Measurements from ENCODE around the gene PRKCD. TPM values are rescaled to one million over a fixed set of nuclear protein-coding genes. Genes with fewer than 3 reads are reported as not detected.

PRKCD gene
- total RNA-seq, 1 experiment from 2014 or later, result 1.4 TPM

DNA sequence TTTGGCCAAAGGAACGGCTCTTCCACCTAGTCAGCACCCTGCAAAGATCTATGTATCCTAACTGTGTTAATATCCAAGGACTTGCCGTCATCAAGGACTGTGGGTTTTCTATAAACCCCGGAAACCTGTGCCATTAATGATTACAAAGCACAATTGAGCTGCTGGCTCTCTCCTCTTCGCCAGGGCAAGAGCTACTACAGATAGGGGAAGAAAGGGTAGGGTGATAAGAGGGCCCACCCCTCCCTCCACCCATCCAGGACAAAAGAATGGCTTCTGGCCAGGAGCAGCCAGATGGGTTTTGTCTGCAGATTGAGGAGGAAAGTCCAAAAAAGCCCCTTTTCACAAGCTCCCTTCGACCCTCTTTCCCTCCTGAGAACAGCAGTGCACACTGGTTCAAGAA lies 40.7 kb upstream of the PRKCD start:
- BruUV-seq (replicated peaks), result no TSS peak
- DNase-seq (ENCODE audit: low spot score), result no peak
- no peak for TF ChIP-seq EZH2 (IDR thresholded peaks at IDR 0.05; ENCODE audit: borderline replicate concordance, low read depth, low read length, poor library complexity, severe bottlenecking)
- TF ChIP-seq, protein P1, sequence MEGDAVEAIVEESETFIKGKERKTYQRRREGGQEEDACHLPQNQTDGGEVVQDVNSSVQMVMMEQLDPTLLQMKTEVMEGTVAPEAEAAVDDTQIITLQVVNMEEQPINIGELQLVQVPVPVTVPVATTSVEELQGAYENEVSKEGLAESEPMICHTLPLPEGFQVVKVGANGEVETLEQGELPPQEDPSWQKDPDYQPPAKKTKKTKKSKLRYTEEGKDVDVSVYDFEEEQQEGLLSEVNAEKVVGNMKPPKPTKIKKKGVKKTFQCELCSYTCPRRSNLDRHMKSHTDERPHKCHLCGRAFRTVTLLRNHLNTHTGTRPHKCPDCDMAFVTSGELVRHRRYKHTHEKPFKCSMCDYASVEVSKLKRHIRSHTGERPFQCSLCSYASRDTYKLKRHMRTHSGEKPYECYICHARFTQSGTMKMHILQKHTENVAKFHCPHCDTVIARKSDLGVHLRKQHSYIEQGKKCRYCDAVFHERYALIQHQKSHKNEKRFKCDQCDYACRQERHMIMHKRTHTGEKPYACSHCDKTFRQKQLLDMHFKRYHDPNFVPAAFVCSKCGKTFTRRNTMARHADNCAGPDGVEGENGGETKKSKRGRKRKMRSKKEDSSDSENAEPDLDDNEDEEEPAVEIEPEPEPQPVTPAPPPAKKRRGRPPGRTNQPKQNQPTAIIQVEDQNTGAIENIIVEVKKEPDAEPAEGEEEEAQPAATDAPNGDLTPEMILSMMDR (conservative IDR thresholded peaks at IDR 0.05; ENCODE audit: low read depth, low read length), result no peak
- intact Hi-C loops (cut with micrococcal nuclease; ENCODE audit: unreplicated experiment), result no loop called here
- no peaks in the 10 kb centered on the region for H3K9me3 ChIP-seq (ENCODE audit: low read depth, low read length, poor library complexity, severe bottlenecking)
- no peak overlapping the region for H3K27ac ChIP-seq (ENCODE audit: low read depth, low read length, poor library complexity, severe bottlenecking)
- peaks cover 12% of the 10 kb centered on the region for H3K36me3 ChIP-seq (ENCODE audit: insufficient read depth, low read length, poor library complexity, severe bottlenecking)
- CTCF ChIA-PET, result no interaction called here
- no peak overlapping the region for H3K4me3 ChIP-seq (ENCODE audit: low read depth, low read length, poor library complexity, severe bottlenecking)
- POLR2A ChIA-PET (ENCODE audit: low non-redundant PET), result no interaction called here
- no peaks in the 10 kb centered on the region for H3K27me3 ChIP-seq (replicated peaks; ENCODE audit: insufficient read depth, low read depth, low read length, poor library complexity)
- H3K4me1 ChIP-seq (ENCODE audit: insufficient read depth, low read length, poor library complexity, severe bottlenecking), result no peaks in the 10 kb centered on the region

DNA sequence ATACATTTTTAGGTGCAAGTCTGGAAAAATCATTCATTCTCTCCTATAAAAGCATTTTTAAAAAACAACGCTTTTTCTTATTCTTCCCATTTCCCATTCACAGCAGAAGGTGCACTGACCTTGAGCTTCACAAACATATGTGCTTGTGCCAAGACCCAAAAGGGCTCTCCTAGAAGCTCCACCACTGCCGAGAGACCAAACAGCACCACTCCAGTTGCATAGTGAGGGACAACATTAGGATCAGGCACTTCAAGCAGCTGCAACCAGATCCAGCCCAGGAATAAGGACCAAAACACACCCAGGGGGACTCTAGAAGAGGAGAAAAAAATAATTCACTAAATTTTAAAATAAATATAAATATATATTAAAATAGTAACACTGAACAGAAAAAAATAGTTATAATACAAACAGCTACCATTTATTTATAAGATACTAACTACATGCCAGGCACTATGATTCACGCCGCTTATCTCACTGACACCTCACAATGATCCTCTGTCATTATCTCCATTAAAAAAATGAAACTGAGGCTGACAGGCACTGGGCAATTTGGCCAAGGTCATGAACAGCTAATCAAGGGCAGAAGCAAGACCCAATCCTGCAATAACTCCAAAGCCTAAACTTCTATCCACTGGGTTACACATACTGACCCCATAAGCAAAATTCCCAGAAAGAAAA lies 38.6 kb upstream of the PRKCD start:
- no peaks in the 10 kb centered on the region for H3K9me3 ChIP-seq (ENCODE audit: low read depth, low read length, poor library complexity, severe bottlenecking)
- POLR2A ChIA-PET (ENCODE audit: low non-redundant PET), result no interaction called here
- DNase-seq (ENCODE audit: low spot score), result no peak
- H3K27ac ChIP-seq (ENCODE audit: low read depth, low read length, poor library complexity, severe bottlenecking), result no peak overlapping the region
- peaks cover 10% of the 10 kb centered on the region for H3K36me3 ChIP-seq (ENCODE audit: insufficient read depth, low read length, poor library complexity, severe bottlenecking)
- no TSS peak for BruUV-seq (replicated peaks)
- no peaks in the 10 kb centered on the region for H3K4me1 ChIP-seq (ENCODE audit: insufficient read depth, low read length, poor library complexity, severe bottlenecking)
- no peak for TF ChIP-seq EZH2 (IDR thresholded peaks at IDR 0.05; ENCODE audit: borderline replicate concordance, low read depth, low read length, poor library complexity, severe bottlenecking)
- TF ChIP-seq, protein P1 (conservative IDR thresholded peaks at IDR 0.05; ENCODE audit: low read depth, low read length), result no peak
- CTCF ChIA-PET, result no interaction called here
- no peaks in the 10 kb centered on the region for H3K27me3 ChIP-seq (replicated peaks; ENCODE audit: insufficient read depth, low read depth, low read length, poor library complexity)
- intact Hi-C loops (cut with micrococcal nuclease; ENCODE audit: unreplicated experiment), result no loop called here
- no peak overlapping the region for H3K4me3 ChIP-seq (ENCODE audit: low read depth, low read length, poor library complexity, severe bottlenecking)

DNA sequence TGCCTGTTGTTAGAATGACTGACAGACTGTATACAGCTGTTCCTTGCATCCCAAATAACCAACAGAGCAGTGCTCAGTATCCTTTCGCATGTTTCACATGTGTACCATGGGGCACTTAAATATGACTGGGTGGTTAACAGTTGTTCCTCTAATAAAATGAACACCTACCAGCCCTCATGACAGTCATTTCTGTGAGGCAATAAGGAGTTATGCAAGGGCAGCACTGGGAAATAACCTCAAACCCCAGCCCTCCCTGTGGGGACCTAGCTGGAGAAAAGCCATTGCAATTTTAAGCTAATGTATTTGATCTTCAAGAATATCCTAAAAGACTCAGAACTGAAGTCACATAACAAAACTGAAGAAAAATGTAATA lies 38.1 kb upstream of the PRKCD start:
- BruUV-seq (replicated peaks), result no TSS peak
- ChIA-PET POLR2A (ENCODE audit: low non-redundant PET) (no interaction called here), CTCF (no interaction called here)
- Histone ChIP-seq H3K27ac (ENCODE audit: low read depth, low read length, poor library complexity, severe bottlenecking) (no peak overlapping the region), H3K4me1 (ENCODE audit: insufficient read depth, low read length, poor library complexity, severe bottlenecking) (no peaks in the 10 kb centered on the region), H3K4me3 (ENCODE audit: low read depth, low read length, poor library complexity, severe bottlenecking) (no peak overlapping the region), H3K9me3 (ENCODE audit: low read depth, low read length, poor library complexity, severe bottlenecking) (no peaks in the 10 kb centered on the region), H3K27me3 (replicated peaks; ENCODE audit: insufficient read depth, low read depth, low read length, poor library complexity) (no peaks in the 10 kb centered on the region), H3K36me3 (ENCODE audit: insufficient read depth, low read length, poor library complexity, severe bottlenecking) (peaks cover 9% of the 10 kb centered on the region)
- intact Hi-C loops (cut with micrococcal nuclease; ENCODE audit: unreplicated experiment), result no loop called here
- TF ChIP-seq, protein P1 (conservative IDR thresholded peaks at IDR 0.05; ENCODE audit: low read depth, low read length), result no peak
- no peak for TF ChIP-seq EZH2 (IDR thresholded peaks at IDR 0.05; ENCODE audit: borderline replicate concordance, low read depth, low read length, poor library complexity, severe bottlenecking)
- no peak for DNase-seq (ENCODE audit: low spot score)

Measured in A673 (cell line).